Measurements from ENCODE around the gene FARP2.

DNA sequence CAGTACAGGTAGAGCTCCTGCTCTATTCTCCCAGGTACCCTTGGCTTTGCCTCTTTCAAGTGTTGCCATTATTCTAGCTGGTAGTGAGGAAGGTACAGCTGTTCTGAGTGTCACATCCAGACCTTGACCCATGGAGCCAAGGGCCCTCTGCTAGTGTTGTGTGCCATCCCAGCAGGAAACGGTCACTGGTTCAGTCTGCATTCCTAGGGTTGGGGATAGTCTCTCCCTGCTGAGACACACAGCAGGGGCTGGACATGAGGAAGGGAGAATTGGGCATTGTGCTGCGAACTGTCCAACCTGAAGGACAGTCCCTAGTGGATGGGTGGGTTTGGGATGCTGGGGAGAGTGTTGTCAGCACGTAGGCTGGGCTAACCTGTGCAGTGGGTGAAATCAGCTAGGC is 59.1 kb downstream of the FARP2 start:
- no peak for TF ChIP-seq POLR2A (IDR thresholded peaks at IDR 0.05)
- no peak for TF ChIP-seq CTCF (IDR thresholded peaks at IDR 0.05)

Data from heart left ventricle (tissue), 13 donors.